Osteocyte (in vitro differentiated cells): ENCODE data around the gene RAB11B. TPM values are rescaled to one million over a fixed set of nuclear protein-coding genes. Genes with fewer than 3 reads are reported as not detected.
A peak's percentile ranks its signal among the peaks of the same experiment; 100 is the strongest.

ENCODE experiments used
- DNase-seq: peaks from one replicate; pipeline ENCODE4 v3.0.0; 2021; ENCODE audit warnings: mixed read lengths; ENCODE audit not compliant: unreplicated experiment; ENCODE audit errors: extremely low spot score
- H3K27ac Mint-ChIP-seq: one replicate; pipeline ENCODE4 v1.8.0; 2021; ENCODE audit warnings: mild to moderate bottlenecking, mixed read lengths; ENCODE audit not compliant: unreplicated experiment
- H3K27me3 Mint-ChIP-seq: one replicate; pipeline ENCODE4 v1.8.0; 2021; ENCODE audit warnings: mixed read lengths; ENCODE audit not compliant: unreplicated experiment
- H3K36me3 Mint-ChIP-seq: one replicate; pipeline ENCODE4 v1.8.0; 2021; ENCODE audit warnings: mixed read lengths; ENCODE audit not compliant: unreplicated experiment
- H3K4me1 Mint-ChIP-seq: one replicate; pipeline ENCODE4 v1.8.0; 2021; ENCODE audit warnings: mixed read lengths; ENCODE audit not compliant: unreplicated experiment
- H3K4me3 Mint-ChIP-seq: one replicate; pipeline ENCODE4 v1.8.0; 2021; ENCODE audit warnings: mild to moderate bottlenecking, moderate library complexity, mixed read lengths; ENCODE audit not compliant: unreplicated experiment
- H3K9me3 Mint-ChIP-seq: one replicate; pipeline ENCODE4 v1.8.0; 2021; ENCODE audit warnings: mixed read lengths; ENCODE audit not compliant: unreplicated experiment
- total RNA-seq: library from RNA; stranded (reverse); gene quantifications from 2 replicates; pipeline ENCODE4 v1.2.1, GENCODE V29; 2021
- TF ChIP-seq, protein P1 (sequence below): fragments of 200-600 bp; sonication (generic); IDR thresholded peaks from 2 replicates; pipeline ENCODE4 v1.5.0; 2021; ENCODE audit warnings: antibody characterized with exemption, mild to moderate bottlenecking, moderate library complexity

RAB11B gene
- total RNA-seq, 1 donor from 2014 or later, result 130 TPM

DNA sequence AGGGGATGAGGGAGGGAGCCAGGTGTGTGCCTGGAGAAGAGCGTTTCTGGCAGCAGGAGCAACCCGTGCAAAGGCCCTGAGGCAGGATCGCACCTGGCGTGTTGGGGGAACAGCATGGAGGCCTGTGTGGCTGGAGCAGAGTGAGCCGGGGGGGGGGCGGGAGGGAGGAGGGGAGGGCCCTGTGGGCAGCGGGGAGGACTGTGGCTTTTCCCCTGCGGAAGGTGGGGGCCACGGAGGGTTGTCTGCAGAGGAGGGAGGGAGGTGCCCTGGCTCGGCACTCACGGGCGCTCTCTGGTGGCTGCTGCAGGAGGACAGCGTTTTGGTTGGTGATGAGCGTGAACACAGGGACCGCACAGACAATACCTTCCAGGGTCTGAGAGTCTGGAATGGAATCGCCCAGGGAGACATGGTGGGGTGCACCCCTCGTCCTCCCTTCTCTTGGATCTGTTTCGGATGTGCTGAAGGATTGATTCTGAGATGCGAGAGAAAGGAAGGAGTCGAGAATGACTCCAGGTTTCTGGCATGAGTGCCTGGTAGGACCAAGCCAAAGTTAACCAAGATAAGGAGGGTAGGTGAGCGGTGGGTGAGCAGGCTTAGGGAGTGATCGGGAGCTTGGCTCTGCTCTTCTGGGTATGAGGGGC, 6.5 kb downstream of the RAB11B start:
- H3K4me3 Mint-ChIP-seq, result no peak overlapping the region
- no peak for DNase-seq
- peak overlapping the region; percentile 70 for H3K27ac Mint-ChIP-seq
- peaks cover 14% of the 10 kb centered on the region for H3K36me3 Mint-ChIP-seq
- TF ChIP-seq, protein P1, sequence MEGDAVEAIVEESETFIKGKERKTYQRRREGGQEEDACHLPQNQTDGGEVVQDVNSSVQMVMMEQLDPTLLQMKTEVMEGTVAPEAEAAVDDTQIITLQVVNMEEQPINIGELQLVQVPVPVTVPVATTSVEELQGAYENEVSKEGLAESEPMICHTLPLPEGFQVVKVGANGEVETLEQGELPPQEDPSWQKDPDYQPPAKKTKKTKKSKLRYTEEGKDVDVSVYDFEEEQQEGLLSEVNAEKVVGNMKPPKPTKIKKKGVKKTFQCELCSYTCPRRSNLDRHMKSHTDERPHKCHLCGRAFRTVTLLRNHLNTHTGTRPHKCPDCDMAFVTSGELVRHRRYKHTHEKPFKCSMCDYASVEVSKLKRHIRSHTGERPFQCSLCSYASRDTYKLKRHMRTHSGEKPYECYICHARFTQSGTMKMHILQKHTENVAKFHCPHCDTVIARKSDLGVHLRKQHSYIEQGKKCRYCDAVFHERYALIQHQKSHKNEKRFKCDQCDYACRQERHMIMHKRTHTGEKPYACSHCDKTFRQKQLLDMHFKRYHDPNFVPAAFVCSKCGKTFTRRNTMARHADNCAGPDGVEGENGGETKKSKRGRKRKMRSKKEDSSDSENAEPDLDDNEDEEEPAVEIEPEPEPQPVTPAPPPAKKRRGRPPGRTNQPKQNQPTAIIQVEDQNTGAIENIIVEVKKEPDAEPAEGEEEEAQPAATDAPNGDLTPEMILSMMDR, result peak; percentile 77
- no peaks in the 10 kb centered on the region for H3K27me3 Mint-ChIP-seq
- peaks cover 54% of the 10 kb centered on the region for H3K4me1 Mint-ChIP-seq
- H3K9me3 Mint-ChIP-seq, result no peaks in the 10 kb centered on the region

DNA sequence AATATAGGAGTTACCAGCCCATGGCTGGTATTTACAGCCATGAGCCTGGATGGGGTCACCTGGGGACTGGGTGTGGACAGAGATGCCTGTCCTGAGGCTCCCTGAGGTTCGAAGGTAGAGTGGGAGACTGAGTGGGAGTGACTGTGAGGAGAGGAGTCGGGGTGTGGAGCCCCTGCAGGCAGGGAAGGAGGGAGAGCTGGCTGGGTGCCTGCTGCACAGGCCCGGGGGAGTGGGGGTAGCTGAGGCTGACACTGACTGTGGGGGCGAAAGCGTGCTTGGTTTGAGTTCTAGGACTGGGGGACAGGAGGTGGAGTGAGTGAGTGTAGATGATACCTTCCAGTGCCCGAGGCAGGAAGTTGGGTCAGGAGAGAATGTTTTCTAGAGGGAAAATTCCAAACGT, 7.1 kb downstream of the RAB11B start:
- no peaks in the 10 kb centered on the region for H3K9me3 Mint-ChIP-seq
- H3K4me1 Mint-ChIP-seq, result peaks cover 49% of the 10 kb centered on the region
- DNase-seq, result no peak
- peaks cover 14% of the 10 kb centered on the region for H3K36me3 Mint-ChIP-seq
- no peaks in the 10 kb centered on the region for H3K27me3 Mint-ChIP-seq
- peak overlapping the region; percentile 70 for H3K27ac Mint-ChIP-seq
- no peak overlapping the region for H3K4me3 Mint-ChIP-seq
- TF ChIP-seq, protein P1, result no peak

DNA sequence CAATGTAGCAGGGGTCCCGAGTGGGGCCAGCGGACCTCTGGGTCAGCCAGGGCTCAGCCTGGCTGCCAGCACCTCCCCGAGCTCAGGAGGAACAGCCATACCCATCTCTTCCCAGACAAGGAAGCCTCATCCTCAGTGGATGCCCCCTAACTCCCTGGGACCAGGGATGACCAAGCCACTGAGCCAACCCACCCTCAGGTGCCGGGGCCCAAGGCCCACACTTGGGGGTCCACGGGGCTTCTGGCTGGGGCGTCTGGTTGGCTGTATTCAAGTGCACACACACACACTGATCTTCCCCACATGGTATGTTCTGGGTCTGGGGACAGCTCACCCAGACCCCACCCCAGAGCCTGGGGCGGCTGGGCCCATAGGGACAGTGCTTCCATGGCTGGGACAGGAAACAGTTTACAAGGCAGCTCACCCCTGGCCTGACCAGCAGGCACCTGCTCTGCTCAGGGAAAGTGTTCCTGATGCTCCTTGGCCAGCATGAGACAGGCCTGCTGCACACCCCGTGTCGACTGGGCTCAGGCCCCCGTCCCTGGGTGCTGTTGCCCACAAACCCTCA, 7.7 kb downstream of the RAB11B start:
- Mint-ChIP-seq H3K9me3 (no peaks in the 10 kb centered on the region), H3K36me3 (peaks cover 17% of the 10 kb centered on the region), H3K4me1 (peaks cover 47% of the 10 kb centered on the region), H3K27me3 (no peaks in the 10 kb centered on the region), H3K4me3 (no peak overlapping the region), H3K27ac (no peak overlapping the region)
- DNase-seq, result no peak
- TF ChIP-seq, protein P1, result no peak

DNA sequence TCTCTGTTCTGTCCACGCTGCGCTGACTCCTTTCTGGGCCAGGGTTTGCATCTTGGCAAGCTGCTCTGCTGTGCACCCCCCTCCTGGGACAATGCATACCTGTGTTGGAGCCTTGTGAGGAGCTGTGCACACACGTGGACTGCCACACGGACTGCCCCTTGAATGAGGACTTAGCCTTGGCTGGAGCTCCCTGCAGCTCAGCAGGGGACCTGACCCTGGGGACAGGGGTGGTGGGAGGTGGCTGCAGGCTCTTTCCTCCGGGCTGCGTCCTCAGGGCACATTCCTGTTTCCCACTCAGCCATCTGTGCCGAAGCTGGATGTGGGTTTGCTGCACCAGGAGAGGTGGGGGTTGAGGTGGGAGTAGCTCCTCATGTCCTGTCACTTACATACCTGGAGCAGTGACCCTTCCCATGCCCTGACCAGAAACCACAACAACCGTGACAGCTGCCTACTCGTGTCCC, 8.2 kb downstream of the RAB11B start:
- TF ChIP-seq, protein P1, result no peak
- Mint-ChIP-seq H3K36me3 (peaks cover 15% of the 10 kb centered on the region), H3K27ac (no peak overlapping the region), H3K9me3 (no peaks in the 10 kb centered on the region), H3K4me1 (peaks cover 43% of the 10 kb centered on the region), H3K4me3 (no peak overlapping the region), H3K27me3 (no peaks in the 10 kb centered on the region)
- no peak for DNase-seq

DNA sequence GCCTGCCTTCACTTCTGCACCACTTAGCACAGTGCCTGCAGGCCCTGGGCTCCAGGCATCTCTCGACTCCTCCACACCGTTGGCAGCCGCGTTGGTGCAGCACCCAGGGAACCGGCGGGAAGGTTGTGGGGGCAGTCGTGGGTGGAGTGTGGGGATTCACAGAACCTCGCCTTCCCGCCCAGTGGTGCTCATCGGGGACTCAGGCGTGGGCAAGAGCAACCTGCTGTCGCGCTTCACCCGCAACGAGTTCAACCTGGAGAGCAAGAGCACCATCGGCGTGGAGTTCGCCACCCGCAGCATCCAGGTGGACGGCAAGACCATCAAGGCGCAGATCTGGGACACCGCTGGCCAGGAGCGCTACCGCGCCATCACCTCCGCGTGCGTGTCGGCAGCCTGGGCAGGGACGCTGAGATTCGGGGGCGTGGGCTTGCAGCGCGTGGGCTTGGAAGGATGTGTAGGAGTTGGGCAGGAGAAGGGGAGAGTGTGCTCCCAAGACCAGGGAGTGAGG, 9.6 kb downstream of the RAB11B start:
- peaks cover 30% of the 10 kb centered on the region for H3K4me1 Mint-ChIP-seq
- H3K36me3 Mint-ChIP-seq, result peaks cover 16% of the 10 kb centered on the region
- H3K4me3 Mint-ChIP-seq, result no peak overlapping the region
- no peak overlapping the region for H3K27ac Mint-ChIP-seq
- H3K9me3 Mint-ChIP-seq, result no peaks in the 10 kb centered on the region
- no peaks in the 10 kb centered on the region for H3K27me3 Mint-ChIP-seq
- no peak for DNase-seq
- TF ChIP-seq, protein P1, result no peak
